ENCODE data around the gene PC.

DNA sequence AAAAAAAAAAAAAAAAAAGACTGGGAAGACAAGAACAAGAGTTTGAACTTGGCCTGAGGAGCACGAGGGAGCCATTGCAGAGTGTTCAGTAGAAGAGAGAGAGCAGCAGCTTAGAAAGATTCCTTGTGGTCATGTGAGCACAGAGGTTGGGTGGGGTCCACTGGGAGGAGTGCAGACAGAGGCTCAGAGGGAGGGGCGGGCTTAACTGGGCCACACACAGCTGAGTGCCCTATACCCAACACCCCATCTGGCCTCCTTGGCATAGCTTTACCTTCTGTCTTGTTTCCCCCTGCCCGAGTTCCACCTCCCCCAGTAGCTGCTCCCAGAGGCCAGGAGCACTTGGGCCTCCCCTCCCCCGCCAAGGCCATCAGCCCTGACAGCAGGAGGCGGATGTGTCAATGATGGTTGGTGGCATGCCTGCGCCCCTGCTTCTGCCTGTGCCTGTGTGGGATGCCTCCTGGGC, 29.0 kb upstream of the PC start:
- TF ChIP-seq, protein P1, sequence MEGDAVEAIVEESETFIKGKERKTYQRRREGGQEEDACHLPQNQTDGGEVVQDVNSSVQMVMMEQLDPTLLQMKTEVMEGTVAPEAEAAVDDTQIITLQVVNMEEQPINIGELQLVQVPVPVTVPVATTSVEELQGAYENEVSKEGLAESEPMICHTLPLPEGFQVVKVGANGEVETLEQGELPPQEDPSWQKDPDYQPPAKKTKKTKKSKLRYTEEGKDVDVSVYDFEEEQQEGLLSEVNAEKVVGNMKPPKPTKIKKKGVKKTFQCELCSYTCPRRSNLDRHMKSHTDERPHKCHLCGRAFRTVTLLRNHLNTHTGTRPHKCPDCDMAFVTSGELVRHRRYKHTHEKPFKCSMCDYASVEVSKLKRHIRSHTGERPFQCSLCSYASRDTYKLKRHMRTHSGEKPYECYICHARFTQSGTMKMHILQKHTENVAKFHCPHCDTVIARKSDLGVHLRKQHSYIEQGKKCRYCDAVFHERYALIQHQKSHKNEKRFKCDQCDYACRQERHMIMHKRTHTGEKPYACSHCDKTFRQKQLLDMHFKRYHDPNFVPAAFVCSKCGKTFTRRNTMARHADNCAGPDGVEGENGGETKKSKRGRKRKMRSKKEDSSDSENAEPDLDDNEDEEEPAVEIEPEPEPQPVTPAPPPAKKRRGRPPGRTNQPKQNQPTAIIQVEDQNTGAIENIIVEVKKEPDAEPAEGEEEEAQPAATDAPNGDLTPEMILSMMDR (conservative IDR thresholded peaks at IDR 0.05; ENCODE audit: low read depth in 2 of 2), result no peak
- no peak for TF ChIP-seq EZH2 (IDR thresholded peaks at IDR 0.05; ENCODE audit: low read depth, unreplicated experiment)
